Tibial nerve (tissue), 4 donors: Measurements from ENCODE around the gene CPA4. TPM values are rescaled to one million over a fixed set of nuclear protein-coding genes. Genes with fewer than 3 reads are reported as not detected.

Experiments
- DNase-seq, 2 donors: peaks; one replicate each; pipeline ENCODE4 v3.0.0-alpha.2; 2019; ENCODE audit warnings: low spot score in 2 of 2
- H3K27ac ChIP-seq, 4 donors: fragments of 200-600 bp; sonication (generic) in 3 of 4; one replicate each; pipeline ENCODE4 v1.5.1; 2017 to 2019; ENCODE audit warnings: mild to moderate bottlenecking in 1 of 4
- H3K27me3 ChIP-seq, 2 donors: fragments of 200-600 bp; sonication (generic) in 1 of 2; one replicate each; pipeline versions ENCODE4 v1.5.1 to v1.6.0; 2017 to 2019
- H3K36me3 ChIP-seq, 3 donors: fragments of 200-600 bp; sonication (generic); one replicate each; pipeline ENCODE4 v1.5.1; 2018 to 2019
- H3K4me1 ChIP-seq, 4 donors: fragments of 200-600 bp; sonication (generic) in 3 of 4; one replicate each; pipeline ENCODE4 v1.5.1; 2017 to 2019
- H3K4me3 ChIP-seq, 4 donors: fragments of 200-600 bp; sonication (generic) in 3 of 4; one replicate each; pipeline ENCODE4 v1.5.1; 2017 to 2019; ENCODE audit warnings: mild to moderate bottlenecking in 1 of 4, moderate library complexity in 1 of 4
- H3K9me3 ChIP-seq, 4 donors: fragments of 200-600 bp; sonication (generic) in 3 of 4; one replicate each; pipeline ENCODE4 v1.5.1; 2017 to 2019
- CTCF ChIP-seq, 5 experiments: fragments of 200-600 bp in 3 of 5; fragments of 450-650 bp in 2 of 5; sonication (generic) in 3 of 5; IDR thresholded peaks; one replicate each; pipeline ENCODE4 v1.5.1; 2016 to 2019; ENCODE audit warnings: antibody characterized with exemption in 5 of 5, mild to moderate bottlenecking in 3 of 5, moderate library complexity in 2 of 5
- EP300 ChIP-seq, 2 donors: sonication (generic); formaldehyde crosslinking; IDR thresholded peaks; one replicate each; pipeline ENCODE4 v1.6.1; 2017; ENCODE audit warnings: antibody characterized with exemption in 2 of 2, mild to moderate bottlenecking in 1 of 2
- POLR2A ChIP-seq, 2 donors: fragments of 450-650 bp; IDR thresholded peaks; one replicate each; pipeline ENCODE4 v1.6.1; 2017; ENCODE audit warnings: antibody characterized with exemption in 2 of 2, mild to moderate bottlenecking in 2 of 2, moderate library complexity in 2 of 2
- WGBS, 2 donors: methylation state at CpG; one replicate each; pipeline ENCODE4 v1.1.5; 2018; 5-methylcytosine and 5-hydroxymethylcytosine counted together
- total RNA-seq, 4 donors: library from RNA; depleted of rRNA; stranded (reverse); fragments of >200 nt; gene quantifications; one replicate each; pipeline ENCODE4 v1.1.0, GENCODE V29; 2016

The CPA4 gene
- total RNA-seq, 4 donors from 2014 or later = 5.4 TPM; not detected in 3

GRCh38 chr7:130279906-130280305 is 13.1 kb upstream of the CPA4 start:
- Histone ChIP-seq H3K9me3 (no peaks in the 10 kb centered on the region), H3K27ac (no peak overlapping the region), H3K4me3 (no peak overlapping the region), H3K27me3 (no peaks in the 10 kb centered on the region), H3K36me3 (no peaks in the 10 kb centered on the region), H3K4me1 (peaks cover 0 to 28% (median 0%) of the 10 kb centered on the region in 4 donors)
- 84 to 93% methylated on average over 1 of the region's 1 CpG for WGBS, 2 donors
- no peak for DNase-seq
- no peak for TF ChIP-seq POLR2A (IDR thresholded peaks at IDR 0.05)
- TF ChIP-seq CTCF (IDR thresholded peaks at IDR 0.05) = no peak
- TF ChIP-seq EP300 (IDR thresholded peaks at IDR 0.05) = no peak

GRCh38 chr7:130281260-130281659 is 11.7 kb upstream of the CPA4 start:
- H3K9me3 ChIP-seq = no peaks in the 10 kb centered on the region
- no peaks in the 10 kb centered on the region for H3K36me3 ChIP-seq
- TF ChIP-seq CTCF (IDR thresholded peaks at IDR 0.05) = no peak
- no peak for DNase-seq
- H3K4me1 ChIP-seq = peaks cover 0 to 28% (median 0%) of the 10 kb centered on the region in 4 donors
- no peaks in the 10 kb centered on the region for H3K27me3 ChIP-seq
- no peak overlapping the region for H3K4me3 ChIP-seq
- WGBS, 2 donors = 36 to 53% methylated on average over 1 of the region's 1 CpG
- no peak overlapping the region for H3K27ac ChIP-seq

- H3K27me3 ChIP-seq = no peaks in the 10 kb centered on the region
- H3K4me1 ChIP-seq = no peaks in the 10 kb centered on the region
- 74 to 76% methylated on average over 1 of the region's 1 CpG for WGBS, 2 donors
- H3K36me3 ChIP-seq = no peaks in the 10 kb centered on the region
- no peaks in the 10 kb centered on the region for H3K9me3 ChIP-seq
- TF ChIP-seq CTCF (IDR thresholded peaks at IDR 0.05) (no peak), EP300 (IDR thresholded peaks at IDR 0.05) (no peak), POLR2A (IDR thresholded peaks at IDR 0.05) (no peak)
- no peak overlapping the region for H3K4me3 ChIP-seq
- no peak for DNase-seq
- H3K27ac ChIP-seq = no peak overlapping the region
These were observed 6.1 kb upstream of the CPA4 start for GRCh38 chr7:130286881-130287280.

- 92 to 93% methylated on average over 4 of the region's 4 CpGs for WGBS, 2 donors
- Histone ChIP-seq H3K4me1 (peaks cover 0 to 5% (median 0%) of the 10 kb centered on the region in 4 donors), H3K4me3 (no peak overlapping the region), H3K27me3 (no peaks in the 10 kb centered on the region), H3K36me3 (no peaks in the 10 kb centered on the region), H3K27ac (no peak overlapping the region), H3K9me3 (no peaks in the 10 kb centered on the region)
- DNase-seq = no peak
- TF ChIP-seq CTCF (IDR thresholded peaks at IDR 0.05) (no peak), EP300 (IDR thresholded peaks at IDR 0.05) (no peak), POLR2A (IDR thresholded peaks at IDR 0.05) (no peak)
These were observed 4.8 kb upstream of the CPA4 start for GRCh38 chr7:130288168-130288567.

- no peak for TF ChIP-seq POLR2A (IDR thresholded peaks at IDR 0.05)
- TF ChIP-seq EP300 (IDR thresholded peaks at IDR 0.05) = no peak
- TF ChIP-seq CTCF (IDR thresholded peaks at IDR 0.05) = no peak
- no peak for DNase-seq
- Histone ChIP-seq H3K27me3 (no peaks in the 10 kb centered on the region), H3K27ac (no peak overlapping the region), H3K9me3 (no peaks in the 10 kb centered on the region), H3K4me1 (peaks cover 0 to 8% (median 0%) of the 10 kb centered on the region in 4 donors), H3K36me3 (no peaks in the 10 kb centered on the region), H3K4me3 (no peak overlapping the region)
- whole genome bisulfite sequencing, 2 donors = 76 to 87% methylated on average over 5 of the region's 5 CpGs
These were observed 4.1 kb upstream of the CPA4 start for GRCh38 chr7:130288829-130289228.
